Lower lobe of right lung (tissue), 2 donors: ENCODE data around the gene EEFSEC. TPM values are rescaled to one million over a fixed set of nuclear protein-coding genes. Genes with fewer than 3 reads are reported as not detected.

Experiments
- ATAC-seq, 2 donors: fragments of 200-7000 bp; cut with Tn5 transposase; one replicate each; pipeline ENCODE4 v1.9.1; 2020 to 2022; ENCODE audit warnings: mild to moderate bottlenecking in 2 of 2, moderate library complexity in 2 of 2
- DNase-seq: peaks from one replicate; pipeline ENCODE4 v3.0.0-alpha.2; 2020
- H3K27ac ChIP-seq: fragments of 200-600 bp; one replicate; pipeline ENCODE4 v1.8.0; 2022
- H3K27me3 ChIP-seq: fragments of 200-600 bp; one replicate; pipeline ENCODE4 v1.8.0; 2022; ENCODE audit warnings: low read depth
- H3K36me3 ChIP-seq: fragments of 200-600 bp; one replicate; pipeline ENCODE4 v1.8.0; 2022; ENCODE audit warnings: mild to moderate bottlenecking
- H3K4me1 ChIP-seq: fragments of 200-600 bp; one replicate; pipeline ENCODE4 v1.8.0; 2022
- H3K4me3 ChIP-seq: fragments of 200-600 bp; one replicate; pipeline ENCODE4 v1.8.0; 2022; ENCODE audit warnings: mild to moderate bottlenecking
- H3K9me3 ChIP-seq: fragments of 200-600 bp; one replicate; pipeline ENCODE4 v1.8.0; 2022
- CTCF ChIP-seq: fragments of 200-600 bp; IDR thresholded peaks from one replicate; pipeline ENCODE4 v1.8.0; 2022; ENCODE audit warnings: antibody characterized with exemption, mild to moderate bottlenecking
- intact Hi-C: fragments of 100-400 bp; cut with DNase I; formaldehyde crosslinking; loops from one replicate; pipeline ENCODE4 v1.11.0; 2022
- total RNA-seq: library from RNA; stranded (reverse); fragmentation: NEBNext Ultra II Directional; extraction: Animal tissue kit (Norgen Biotek cat#: 25700); gene quantifications from one replicate; pipeline ENCODE4 v1.2.1, GENCODE V29; 2021
- donor health status: DM: no; HTN: yes; CAD: no; lungs with severe emphysema.

Gene EEFSEC
- total RNA-seq, 1 donor from 2014 or later = 15.6 TPM

- H3K27ac ChIP-seq = no peak overlapping the region
- no peaks in the 10 kb centered on the region for H3K27me3 ChIP-seq
- H3K36me3 ChIP-seq = peaks cover 12% of the 10 kb centered on the region
- no peak for ATAC-seq
- H3K4me1 ChIP-seq = peaks cover 16% of the 10 kb centered on the region
- no peaks in the 10 kb centered on the region for H3K9me3 ChIP-seq
- DNase-seq = peak; percentile 28
- H3K4me3 ChIP-seq = no peak overlapping the region
- intact Hi-C loops = no loop called here
- no peak for TF ChIP-seq CTCF
These were observed 205.0 kb downstream of the EEFSEC start for GRCh38 chr3:128358156-128358895.

GRCh38 chr3:128359060-128359664 is 205.9 kb downstream of the EEFSEC start:
- DNase-seq = no peak

GRCh38 chr3:128359846-128360642 is 206.8 kb downstream of the EEFSEC start:
- H3K9me3 ChIP-seq = no peaks in the 10 kb centered on the region
- H3K4me3 ChIP-seq = no peak overlapping the region
- H3K27ac ChIP-seq = no peak overlapping the region
- H3K36me3 ChIP-seq = peaks cover 12% of the 10 kb centered on the region
- intact Hi-C loops = no loop called here
- H3K4me1 ChIP-seq = no peaks in the 10 kb centered on the region
- no peaks in the 10 kb centered on the region for H3K27me3 ChIP-seq
- no peak for ATAC-seq
- DNase-seq = peak; percentile 20
- TF ChIP-seq CTCF = no peak

More at GRCh38 chr3:128359060-128359664, 205.9 kb downstream of the EEFSEC start:
- Histone ChIP-seq H3K4me3 (no peak overlapping the region), H3K36me3 (peaks cover 12% of the 10 kb centered on the region), H3K27me3 (no peaks in the 10 kb centered on the region), H3K4me1 (peaks cover 9% of the 10 kb centered on the region), H3K27ac (no peak overlapping the region), H3K9me3 (no peaks in the 10 kb centered on the region)
- TF ChIP-seq CTCF = no peak
- ATAC-seq = no peak
- intact Hi-C loops = no loop called here

GRCh38 chr3:128360705-128361271 is 207.5 kb downstream of the EEFSEC start:
- H3K36me3 ChIP-seq = peaks cover 12% of the 10 kb centered on the region
- no peaks in the 10 kb centered on the region for H3K9me3 ChIP-seq
- H3K27me3 ChIP-seq = no peaks in the 10 kb centered on the region
- no peak overlapping the region for H3K4me3 ChIP-seq
- no peak for TF ChIP-seq CTCF
- no peaks in the 10 kb centered on the region for H3K4me1 ChIP-seq
- intact Hi-C loops = no loop called here
- ATAC-seq = peak in 1 of 2 donors; percentile 27
- DNase-seq = peak; percentile 24
- H3K27ac ChIP-seq = no peak overlapping the region
